ENCODE measurements around the gene TMCC1.

- TF ChIP-seq CTCF (IDR thresholded peaks at IDR 0.05) (peak; percentile 51 to 91 (median 90)), POLR2A (IDR thresholded peaks at IDR 0.05) (peak in 1 of 3 donors; percentile 36)
Observed at GRCh38 chr3:129627350-129628168, 266.0 kb downstream of the TMCC1 start.
